ENCODE results near the gene CTXN1. TPM values are rescaled to one million over a fixed set of nuclear protein-coding genes. Genes with fewer than 3 reads are reported as not detected.

The CTXN1 gene
- total and polyA plus RNA-seq, 8 donors: 0.67 to 5.1 (median 1.7) TPM

DNA sequence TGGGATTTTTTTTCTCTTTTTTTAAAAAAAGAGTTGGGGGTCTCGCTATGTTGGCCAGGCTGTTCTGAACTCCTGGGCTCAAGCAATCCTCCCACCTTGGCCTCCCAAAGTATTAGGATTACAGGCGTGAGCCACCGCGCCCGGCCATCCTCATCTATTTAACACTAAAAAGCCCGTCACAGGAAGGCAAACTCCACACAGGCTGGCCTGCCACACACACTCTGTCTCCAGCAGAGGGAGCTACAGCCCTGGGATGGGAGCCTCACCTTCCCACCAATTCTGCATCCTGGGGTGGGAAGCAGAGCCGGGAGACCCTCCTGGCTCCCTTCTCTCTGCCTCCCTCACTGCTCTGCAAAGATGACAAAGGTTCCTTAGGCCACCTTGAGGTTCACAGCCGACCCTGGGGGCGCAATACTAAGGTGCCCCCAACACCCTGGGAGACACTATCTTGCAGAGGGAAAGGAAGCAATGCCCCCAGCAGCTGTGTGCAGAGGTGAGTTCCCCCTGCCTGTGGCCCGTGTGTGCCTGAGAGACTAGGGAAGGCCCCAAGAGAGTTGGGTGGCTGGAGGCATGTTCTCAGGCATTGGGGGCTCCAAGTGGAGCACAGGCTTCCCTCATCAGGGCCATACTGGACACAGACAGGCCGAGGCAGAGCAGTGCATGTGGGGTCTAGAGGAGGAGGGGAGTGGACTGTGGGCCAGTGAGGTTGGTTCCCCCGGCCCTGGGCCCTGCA, 44.9 kb upstream of the CTXN1 start:
- Histone ChIP-seq H3K36me3 (peaks cover 0 to 26% (median 3%) of the 10 kb centered on the region in 3 donors), H3K4me1 (no peaks in the 10 kb centered on the region), H3K9me3 (no peaks in the 10 kb centered on the region), H3K27me3 (no peaks in the 10 kb centered on the region), H3K27ac (no peak overlapping the region), H3K4me3 (no peak overlapping the region)
- DNase-seq: peak in 3 of 6 donors; percentile 32 to 43 (median 37)
- peak in 3 of 4 donors; percentile 60 to 72 (median 70) for ATAC-seq
- WGBS, 2 donors: 73 to 81% methylated on average over 12 of the region's 12 CpGs
- intact Hi-C loops (cut with DNase I): no loop called here
- TF ChIP-seq, protein P1, sequence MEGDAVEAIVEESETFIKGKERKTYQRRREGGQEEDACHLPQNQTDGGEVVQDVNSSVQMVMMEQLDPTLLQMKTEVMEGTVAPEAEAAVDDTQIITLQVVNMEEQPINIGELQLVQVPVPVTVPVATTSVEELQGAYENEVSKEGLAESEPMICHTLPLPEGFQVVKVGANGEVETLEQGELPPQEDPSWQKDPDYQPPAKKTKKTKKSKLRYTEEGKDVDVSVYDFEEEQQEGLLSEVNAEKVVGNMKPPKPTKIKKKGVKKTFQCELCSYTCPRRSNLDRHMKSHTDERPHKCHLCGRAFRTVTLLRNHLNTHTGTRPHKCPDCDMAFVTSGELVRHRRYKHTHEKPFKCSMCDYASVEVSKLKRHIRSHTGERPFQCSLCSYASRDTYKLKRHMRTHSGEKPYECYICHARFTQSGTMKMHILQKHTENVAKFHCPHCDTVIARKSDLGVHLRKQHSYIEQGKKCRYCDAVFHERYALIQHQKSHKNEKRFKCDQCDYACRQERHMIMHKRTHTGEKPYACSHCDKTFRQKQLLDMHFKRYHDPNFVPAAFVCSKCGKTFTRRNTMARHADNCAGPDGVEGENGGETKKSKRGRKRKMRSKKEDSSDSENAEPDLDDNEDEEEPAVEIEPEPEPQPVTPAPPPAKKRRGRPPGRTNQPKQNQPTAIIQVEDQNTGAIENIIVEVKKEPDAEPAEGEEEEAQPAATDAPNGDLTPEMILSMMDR (IDR thresholded peaks at IDR 0.05): peak; percentile 22 to 62 (median 49)
- FAIRE-seq: no peak

GRCh38 chr19:7969555-7969939, 43.6 kb upstream of the CTXN1 start:
- H3K4me1 ChIP-seq: no peaks in the 10 kb centered on the region
- TF ChIP-seq, protein P1 (IDR thresholded peaks at IDR 0.05): no peak
- DNase-seq: peak in 1 of 6 donors; percentile 7
- WGBS, 2 donors: 88 to 89% methylated on average over 11 of the region's 11 CpGs
- FAIRE-seq: no peak
- H3K9me3 ChIP-seq: no peaks in the 10 kb centered on the region
- no peak overlapping the region for H3K4me3 ChIP-seq
- intact Hi-C loops (cut with DNase I): no loop called here
- H3K36me3 ChIP-seq: peaks cover 0 to 30% (median 3%) of the 10 kb centered on the region in 3 donors
- no peak overlapping the region for H3K27ac ChIP-seq
- H3K27me3 ChIP-seq: no peaks in the 10 kb centered on the region
- no peak for ATAC-seq

DNA sequence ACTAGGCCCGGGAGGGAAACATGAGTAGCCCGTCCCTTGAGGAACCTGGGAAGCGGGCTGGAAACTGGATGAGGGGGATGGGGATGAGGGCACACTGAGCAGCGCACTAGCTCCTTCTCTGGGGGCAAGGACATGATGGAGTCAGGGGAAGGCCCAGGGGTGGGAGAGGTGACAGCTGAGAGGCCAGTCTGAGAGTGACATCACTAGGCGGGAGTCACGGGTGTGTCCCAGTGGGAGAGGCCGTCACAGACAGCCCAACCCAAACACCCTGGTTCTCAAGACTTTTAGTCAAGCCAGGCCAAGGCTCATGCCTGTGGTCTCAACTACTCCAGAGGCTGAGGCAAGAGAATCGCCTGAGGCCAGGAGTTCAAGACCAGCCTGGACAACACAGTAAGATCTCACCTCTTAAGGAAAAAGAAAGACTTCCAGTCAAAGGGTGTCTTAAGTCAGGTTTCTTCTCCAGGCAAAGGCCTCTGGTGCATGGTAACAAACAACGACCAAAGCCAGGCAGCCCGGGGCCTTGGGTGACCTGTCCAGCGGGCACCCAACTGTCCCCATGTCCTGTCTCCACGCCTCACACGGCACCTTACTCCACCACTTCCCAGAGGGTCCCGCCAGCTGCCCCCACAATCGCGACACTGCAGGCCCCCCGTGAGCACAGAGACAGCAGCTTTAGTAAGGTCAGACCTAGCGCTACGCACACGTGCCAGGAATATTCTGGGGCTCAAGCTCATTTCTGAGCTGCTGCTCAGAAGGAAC, 43.0 kb upstream of the CTXN1 start:
- peak in 1 of 6 donors; percentile 37 for DNase-seq
- H3K9me3 ChIP-seq: no peaks in the 10 kb centered on the region
- H3K27ac ChIP-seq: no peak overlapping the region
- H3K4me1 ChIP-seq: no peaks in the 10 kb centered on the region
- TF ChIP-seq, protein P1 (IDR thresholded peaks at IDR 0.05): no peak
- H3K36me3 ChIP-seq: peaks cover 0 to 31% (median 3%) of the 10 kb centered on the region in 3 donors
- no peaks in the 10 kb centered on the region for H3K27me3 ChIP-seq
- H3K4me3 ChIP-seq: no peak overlapping the region
- WGBS, 2 donors: 91% methylated on average over 20 of the region's 20 CpGs
- no peak for ATAC-seq
- intact Hi-C loops (cut with DNase I): no loop called here
- FAIRE-seq: no peak

DNA sequence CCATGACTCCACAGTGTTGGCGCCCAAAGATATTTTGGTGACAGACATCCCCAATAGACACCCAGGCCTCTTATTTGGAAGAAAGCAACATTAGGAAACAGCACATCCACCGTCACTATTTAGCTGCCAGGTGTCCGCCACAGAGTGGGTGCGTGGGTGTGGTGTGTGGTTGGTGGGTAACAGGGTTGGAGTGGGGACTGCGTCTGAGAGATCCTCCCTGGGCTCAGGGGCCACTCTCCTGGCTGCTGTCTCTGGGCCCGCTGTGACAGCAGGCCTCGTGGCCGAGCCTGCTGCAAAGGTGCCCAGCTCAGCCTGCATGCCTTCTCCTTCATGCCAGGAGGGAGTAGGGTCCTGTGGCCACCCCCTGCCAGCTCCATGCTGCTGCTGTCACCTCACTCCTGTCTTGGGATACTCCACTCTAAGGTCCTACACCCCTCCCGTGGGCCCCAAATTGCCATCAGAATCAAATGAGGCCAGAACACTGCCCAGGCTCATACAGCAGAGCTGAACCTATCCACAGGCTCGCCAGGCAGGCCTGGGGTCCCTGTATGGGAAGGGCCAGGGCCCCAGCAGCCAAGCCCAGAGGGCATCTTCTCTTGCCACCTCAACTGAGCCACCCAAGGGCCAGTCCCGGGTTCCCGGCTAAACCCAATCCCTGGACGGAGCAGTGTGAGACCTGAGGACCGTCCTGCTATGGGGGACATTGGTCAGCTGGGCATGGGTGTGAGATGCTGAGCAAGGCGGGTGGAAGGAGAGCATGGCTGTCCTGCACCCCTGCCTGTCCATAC, 42.3 kb upstream of the CTXN1 start:
- Histone ChIP-seq H3K36me3 (peaks cover 0 to 29% (median 3%) of the 10 kb centered on the region in 3 donors), H3K27ac (no peak overlapping the region), H3K4me1 (no peaks in the 10 kb centered on the region), H3K27me3 (no peaks in the 10 kb centered on the region), H3K9me3 (no peaks in the 10 kb centered on the region), H3K4me3 (no peak overlapping the region)
- DNase-seq (peak in 1 of 6 donors; percentile 38), FAIRE-seq (no peak), ATAC-seq (no peak)
- 93 to 95% methylated on average over 14 to 15 of the region's 15 CpGs for WGBS, 2 donors
- TF ChIP-seq, protein P1 (IDR thresholded peaks at IDR 0.05): no peak
- intact Hi-C loops (cut with DNase I): no loop called here
